Occipital lobe (tissue), 2 donors: ENCODE data around the gene FRMD6. TPM values are rescaled to one million over a fixed set of nuclear protein-coding genes. Genes with fewer than 3 reads are reported as not detected.

Experiments
- DNase-seq: peaks from one replicate; lab custom pipeline; 2025; lab: John Stamatoyannopoulos, UW
- total RNA-seq: library from RNA; depleted of rRNA; stranded (reverse); fragments of >200 nt; gene quantifications from one replicate; pipeline ENCODE4 v1.2.3, GENCODE V29; 2014

The FRMD6 gene
- 20.3 TPM for total RNA-seq

DNA sequence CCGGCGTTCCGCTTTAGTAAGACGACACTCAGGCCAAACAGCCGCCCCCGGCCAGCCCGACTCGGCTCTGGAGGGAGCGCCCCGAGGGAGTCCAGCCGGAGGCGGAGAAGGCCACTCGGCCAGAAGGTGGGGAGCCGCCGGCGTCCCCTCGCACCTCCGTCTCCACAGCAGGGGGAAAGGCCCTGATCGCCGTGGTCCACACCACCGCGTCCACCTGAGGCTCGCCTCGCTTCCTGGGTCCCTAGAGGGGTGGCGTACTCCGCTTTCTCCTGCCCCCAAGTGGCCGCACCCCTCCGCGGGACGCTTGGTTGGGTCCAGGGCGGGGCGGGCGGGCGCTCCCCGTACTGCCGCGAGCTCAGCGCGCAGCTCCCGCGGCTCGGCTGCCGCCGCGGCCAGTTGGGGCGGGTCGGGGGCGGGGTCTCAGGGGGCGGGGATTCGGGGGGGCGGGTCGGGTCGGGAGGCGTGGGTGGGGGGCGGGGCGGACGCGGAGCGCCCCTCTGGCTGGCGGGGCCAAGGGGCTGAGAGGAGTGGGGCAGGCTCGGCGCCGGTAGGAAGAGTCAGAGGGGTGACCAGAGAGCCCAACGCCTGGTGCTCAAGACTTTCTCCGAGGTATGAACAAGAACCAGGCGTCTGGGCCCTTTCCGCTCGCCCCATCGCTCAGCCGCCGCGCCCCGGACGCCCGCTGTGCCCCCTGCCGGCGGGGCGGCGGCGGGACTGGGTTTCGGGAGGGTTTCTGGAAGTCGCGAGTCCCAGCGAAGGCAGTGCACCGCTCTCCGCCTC is at the start of gene FRMD6:
Gene FRMD6 (plus strand): TSS at position 523 of the 780 bp plus-strand sequence. CDS start 37,927 bp downstream, outside the sequence.
- DNase-seq, result peak; percentile 83

GRCh38 chr14:51602310-51602709 is 49.4 kb upstream of the FRMD6 start:
- DNase-seq, result no peak

- DNase-seq, result no peak
These were observed 48.2 kb upstream of the FRMD6 start for GRCh38 chr14:51603495-51603894.

- DNase-seq, result no peak
These were observed 47.6 kb upstream of the FRMD6 start for GRCh38 chr14:51604073-51604472.

DNA sequence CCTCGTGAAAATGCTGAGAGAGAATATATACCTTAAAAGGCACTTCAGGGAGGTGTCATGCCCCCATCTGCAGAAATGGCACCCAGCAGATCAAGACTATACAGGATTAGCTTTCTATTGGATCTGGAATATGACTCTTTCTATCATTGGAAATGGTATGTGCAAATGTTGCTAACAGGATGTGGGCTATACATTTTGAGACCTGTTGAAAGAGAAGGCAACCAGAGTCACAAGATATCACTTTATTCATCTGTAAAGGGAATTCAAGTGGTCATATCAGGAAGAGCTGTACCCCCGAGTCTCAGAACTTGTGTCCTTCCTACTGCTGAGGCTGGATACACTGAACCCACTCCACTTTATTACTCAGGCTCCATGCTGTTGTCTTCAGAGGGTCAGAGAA is 46.1 kb upstream of the FRMD6 start:
- no peak for DNase-seq

GRCh38 chr14:51607711-51608110 is 44.0 kb upstream of the FRMD6 start:
- DNase-seq, result no peak

- no peak for DNase-seq
These were observed 42.3 kb upstream of the FRMD6 start for GRCh38 chr14:51609251-51609954.

DNA sequence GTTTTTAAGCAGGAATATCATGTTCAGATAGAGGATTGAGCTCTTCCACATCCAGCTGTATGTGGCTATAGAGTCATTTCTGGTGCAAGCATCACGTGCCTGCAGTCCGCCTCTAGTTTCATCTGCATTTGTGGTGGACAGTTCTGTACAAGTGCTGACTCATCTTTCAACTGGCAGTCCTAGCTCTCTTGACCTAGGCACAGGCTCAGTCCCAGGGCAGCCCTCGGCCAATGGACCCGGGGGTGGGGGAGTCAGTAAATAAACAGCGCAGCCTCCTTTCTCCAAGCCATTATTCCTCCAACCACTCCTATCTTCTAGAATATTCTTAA is 41.8 kb upstream of the FRMD6 start:
- DNase-seq, result no peak

DNA sequence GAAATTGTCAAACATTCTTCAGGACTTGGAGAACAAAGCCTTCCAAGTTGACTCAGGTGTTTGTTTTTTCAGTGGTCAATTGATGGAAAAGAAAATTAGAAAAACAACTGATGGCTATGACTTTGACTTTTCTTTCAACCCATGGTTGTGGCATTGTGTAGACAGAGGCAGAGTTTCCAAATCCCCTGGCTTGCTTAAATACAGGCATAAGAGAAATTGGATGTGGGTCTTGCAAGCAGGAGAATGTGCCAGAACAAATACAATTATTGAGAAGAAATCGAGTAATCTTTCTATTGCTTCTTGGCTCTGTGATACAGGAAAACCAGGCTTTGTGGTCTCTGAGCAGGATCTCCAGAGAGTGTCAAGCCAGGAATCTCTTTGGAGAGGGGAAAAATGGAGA is 40.9 kb upstream of the FRMD6 start:
- DNase-seq, result no peak

DNA sequence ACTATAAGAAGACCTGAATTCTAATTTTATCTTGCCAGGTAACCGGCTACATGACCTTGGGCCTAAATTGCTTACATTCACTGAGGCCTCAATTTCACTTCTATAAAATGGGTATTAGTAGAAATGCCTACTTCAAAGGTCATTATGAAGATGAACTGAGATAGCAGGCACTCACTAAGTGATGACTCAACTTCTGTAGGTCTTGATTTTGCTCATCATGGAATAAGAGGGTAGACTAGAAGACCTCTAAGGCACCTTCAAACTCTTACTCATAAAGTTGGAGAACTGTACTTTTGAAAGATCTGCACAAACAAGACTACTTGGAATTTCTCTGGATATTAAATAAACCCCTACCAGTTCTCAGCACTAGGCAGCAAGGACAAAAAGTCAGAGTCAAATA is 39.3 kb upstream of the FRMD6 start:
- no peak for DNase-seq

DNA sequence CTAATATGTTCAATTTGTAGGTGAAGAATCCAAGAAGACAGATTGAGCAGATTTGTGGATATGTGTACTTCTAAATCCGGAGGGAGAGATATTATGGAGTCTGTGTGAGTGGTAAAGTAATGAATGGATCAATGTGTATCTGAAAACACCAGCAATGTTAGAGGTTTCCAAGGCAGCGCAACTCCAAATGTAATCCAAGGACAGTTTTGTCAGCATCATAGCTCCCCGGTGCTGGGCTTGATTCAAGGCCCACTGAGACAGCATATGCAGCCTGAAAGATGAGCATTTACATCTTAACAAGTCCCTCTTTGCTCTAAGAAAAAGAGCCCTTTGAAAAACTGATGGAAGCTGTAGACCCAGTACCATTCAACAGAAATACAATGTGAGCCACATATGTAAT is 38.3 kb upstream of the FRMD6 start:
- DNase-seq, result no peak

DNA sequence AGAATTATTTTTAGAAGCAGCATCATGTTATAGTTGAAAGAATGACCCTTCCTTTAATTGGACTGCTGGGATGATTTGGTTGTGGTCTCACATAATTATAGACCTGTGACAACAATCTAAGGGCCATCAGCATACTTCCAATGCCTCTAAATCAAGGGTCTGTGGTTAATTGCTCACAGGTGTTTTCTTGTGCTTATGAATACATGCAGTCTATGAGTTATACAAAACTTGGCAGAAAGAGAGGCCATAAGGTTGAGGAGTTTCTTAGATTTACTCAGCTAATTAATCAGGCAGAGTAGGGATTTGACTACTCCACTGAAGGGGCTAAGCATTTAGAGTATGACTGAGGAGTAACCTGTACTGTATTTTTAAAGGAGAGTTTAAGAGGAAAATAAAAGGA is 37.0 kb upstream of the FRMD6 start:
- no peak for DNase-seq

DNA sequence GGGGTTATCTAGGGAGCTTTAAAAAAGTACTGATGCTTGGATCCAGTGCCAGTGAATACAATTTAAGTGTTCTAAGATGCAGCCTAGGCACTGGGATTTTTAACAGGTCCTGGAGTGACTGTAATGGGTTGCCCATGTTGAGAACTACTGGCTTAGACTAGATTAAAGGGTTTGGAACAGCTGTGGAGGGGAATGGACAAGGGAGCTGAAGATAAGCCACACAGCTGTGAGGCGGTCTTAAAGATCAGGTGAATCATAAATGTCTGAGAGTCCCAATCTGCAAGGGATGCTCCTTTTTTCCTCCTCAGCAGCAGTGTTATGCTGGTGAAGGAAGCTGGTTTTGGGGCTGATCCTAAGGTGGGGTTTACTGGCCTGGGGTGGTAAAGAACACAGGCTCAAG is 35.5 kb upstream of the FRMD6 start:
- DNase-seq, result no peak

DNA sequence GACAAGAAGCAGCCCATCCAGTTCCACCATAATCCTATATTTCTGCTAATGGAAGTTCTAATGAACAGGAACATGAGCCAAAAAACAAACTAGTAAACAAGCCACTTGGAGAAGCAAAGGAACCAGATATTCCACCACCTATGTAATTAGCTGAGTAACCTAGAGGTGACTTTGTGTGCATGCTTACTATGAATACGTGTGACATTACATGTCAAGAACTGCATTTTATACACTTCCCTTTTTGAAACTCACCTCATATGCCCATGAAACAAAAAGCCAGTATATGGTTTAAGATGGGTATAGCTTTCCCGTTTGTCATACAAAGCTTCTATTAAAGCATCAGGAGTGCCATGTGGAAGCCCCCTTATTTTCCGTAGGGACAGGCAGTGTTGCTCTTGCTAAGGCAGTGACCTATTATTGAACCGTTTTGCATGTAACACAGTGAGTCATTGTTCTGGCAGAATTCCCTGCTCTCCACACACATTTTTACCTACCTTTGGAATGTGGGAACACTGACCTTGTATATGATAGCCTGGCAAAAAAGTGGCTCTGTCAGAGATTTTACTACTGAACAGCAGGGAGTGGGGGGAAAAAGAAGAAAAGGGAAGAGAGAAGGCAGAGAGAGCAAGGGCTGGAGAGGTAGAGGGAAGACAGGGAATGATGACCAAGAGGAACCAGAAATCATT is 34.8 kb upstream of the FRMD6 start:
- no peak for DNase-seq

DNA sequence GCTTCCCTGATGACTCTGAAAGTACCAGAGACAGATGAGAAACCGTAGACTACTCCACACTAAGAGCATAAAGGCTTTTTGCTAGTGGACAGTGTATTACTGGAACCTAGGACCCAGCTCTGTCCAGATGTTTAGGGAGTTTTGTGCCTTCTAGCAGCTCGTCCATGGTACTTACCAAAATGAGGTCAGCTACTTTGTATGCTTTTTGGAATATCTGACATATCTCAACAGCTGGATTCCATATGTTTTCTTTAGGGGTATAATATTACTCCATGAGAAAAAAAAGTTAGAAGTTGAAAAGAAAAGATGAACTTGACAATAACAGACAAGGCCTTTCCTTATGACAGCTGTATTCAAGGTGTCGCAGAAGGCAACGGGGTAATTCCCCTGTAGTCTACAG is 32.1 kb upstream of the FRMD6 start:
- DNase-seq, result no peak

DNA sequence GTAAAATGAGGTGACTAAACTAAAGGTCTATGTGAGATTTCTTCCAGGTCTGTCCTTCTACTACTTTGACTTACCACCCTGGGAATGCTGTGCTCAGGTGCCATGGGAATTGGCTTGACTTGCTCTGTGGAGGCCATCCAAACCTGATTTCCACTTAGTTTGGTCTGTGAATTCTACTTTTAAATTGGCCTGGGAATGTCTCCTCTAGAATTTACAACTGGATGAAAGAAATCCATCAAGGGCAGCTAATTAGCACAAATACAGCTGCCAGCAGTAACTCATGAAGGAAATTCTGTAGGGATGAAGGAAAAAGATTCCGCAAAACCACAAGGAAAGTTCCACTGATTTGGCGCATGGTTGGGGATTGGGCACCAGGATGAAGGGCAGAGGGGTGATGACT is 31.7 kb upstream of the FRMD6 start:
- no peak for DNase-seq

- DNase-seq, result no peak
These were observed 30.1 kb upstream of the FRMD6 start for GRCh38 chr14:51621654-51622053.

GRCh38 chr14:51622376-51622775 is 29.3 kb upstream of the FRMD6 start:
- no peak for DNase-seq

GRCh38 chr14:51624955-51625569 is 26.6 kb upstream of the FRMD6 start:
- no peak for DNase-seq

GRCh38 chr14:51626185-51626584 is 25.5 kb upstream of the FRMD6 start:
- no peak for DNase-seq

- DNase-seq, result no peak
These were observed 24.9 kb upstream of the FRMD6 start for GRCh38 chr14:51626788-51627187.

DNA sequence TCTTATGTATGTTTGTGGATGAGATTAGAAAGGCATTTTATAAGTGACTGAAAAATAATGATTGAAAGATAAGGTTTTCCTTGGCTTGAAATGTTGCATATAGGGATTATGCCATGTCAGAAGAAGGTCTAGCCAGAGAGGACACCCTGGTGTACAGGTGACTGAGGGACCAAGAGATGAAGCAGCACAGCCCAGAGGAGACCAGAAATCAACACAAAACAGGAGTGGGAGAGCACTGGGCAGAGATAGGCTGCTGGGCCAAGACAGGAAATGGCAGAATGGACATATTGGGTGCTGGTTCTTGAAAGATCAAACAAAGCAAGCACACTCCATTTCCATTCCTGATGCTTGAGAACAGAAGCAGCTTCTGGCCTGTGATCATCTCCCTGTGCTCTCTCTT is 24.4 kb upstream of the FRMD6 start:
- no peak for DNase-seq
